LoVo (cell line): ENCODE results near the gene TCEANC.
"Not testable (repeated sequence)": the region's sequence is repeated elsewhere in the genome, so short reads cannot be mapped to it uniquely, and the experiment has no call there.

Experiments
- DNase-seq: peaks from one replicate; pipeline ENCODE4 v3.0.0-alpha.2; 2016; ENCODE audit warnings: low spot score

Gene TCEANC

GRCh38 chrX:13658602-13659001 is 5.7 kb downstream of the TCEANC start:
- peak; percentile 41 for DNase-seq

GRCh38 chrX:13659063-13659462 is 6.1 kb downstream of the TCEANC start:
- no peak for DNase-seq

GRCh38 chrX:13661735-13662288 is 8.9 kb downstream of the TCEANC start:
- no peak for DNase-seq

GRCh38 chrX:13662355-13662791 is 9.4 kb downstream of the TCEANC start:
- DNase-seq: no peak

GRCh38 chrX:13664020-13664419 is 11.1 kb downstream of the TCEANC start:
- DNase-seq: no peak

- no peak for DNase-seq
Observed at GRCh38 chrX:13666836-13667235, 13.9 kb downstream of the TCEANC start.

GRCh38 chrX:13667919-13668318 is 15.0 kb downstream of the TCEANC start:
- DNase-seq: no peak

GRCh38 chrX:13669246-13669737 is 16.4 kb downstream of the TCEANC start:
- peak; percentile 85 for DNase-seq

GRCh38 chrX:13669755-13670154 is 16.8 kb downstream of the TCEANC start:
- DNase-seq: not testable (repeated sequence)

- DNase-seq: no peak
Observed at GRCh38 chrX:13670197-13670596, 17.3 kb downstream of the TCEANC start.

GRCh38 chrX:13673016-13673415 is 20.1 kb downstream of the TCEANC start:
- no peak for DNase-seq

GRCh38 chrX:13676885-13677284 is 23.9 kb downstream of the TCEANC start:
- DNase-seq: no peak

- DNase-seq: not testable (repeated sequence)
Observed at GRCh38 chrX:13679700-13680099, 26.8 kb downstream of the TCEANC start.

GRCh38 chrX:13681595-13681994 is 28.7 kb downstream of the TCEANC start:
- DNase-seq: no peak

GRCh38 chrX:13684361-13684760 is 31.4 kb downstream of the TCEANC start:
- DNase-seq: no peak

- no peak for DNase-seq
Observed at GRCh38 chrX:13685126-13685763, 32.3 kb downstream of the TCEANC start.

GRCh38 chrX:13687203-13687602 is 34.3 kb downstream of the TCEANC start:
- DNase-seq: no peak

GRCh38 chrX:13688384-13688957 is 35.5 kb downstream of the TCEANC start:
- DNase-seq: no peak

GRCh38 chrX:13688958-13689740 is 36.2 kb downstream of the TCEANC start, which contains the start of gene RAB9A:
Gene RAB9A (plus strand): TSS chrX:13689128. CDS start chrX:13708747, 19,619 bp downstream.
- DNase-seq: peak; percentile 74

- DNase-seq: no peak
Observed at GRCh38 chrX:13689741-13690211, 36.8 kb downstream of the TCEANC start.

GRCh38 chrX:13690836-13691235 is 37.9 kb downstream of the TCEANC start:
- no peak for DNase-seq

GRCh38 chrX:13691841-13692371 is 39.0 kb downstream of the TCEANC start:
- no peak for DNase-seq
